ENCODE data around the gene BTN2A1. TPM values are rescaled to one million over a fixed set of nuclear protein-coding genes. Genes with fewer than 3 reads are reported as not detected.

The BTN2A1 gene
- total RNA-seq, 4 donors from 2014 or later, result 17.9 to 22.9 (median 21.4) TPM

- no peak overlapping the region for H3K4me3 ChIP-seq
- intact Hi-C loops (cut with DNase I), result no loop called here
- TF ChIP-seq EP300 (IDR thresholded peaks at IDR 0.05) (no peak), CTCF (IDR thresholded peaks at IDR 0.05) (no peak), POLR2AphosphoS5 (IDR thresholded peaks at IDR 0.05) (no peak), POLR2A (IDR thresholded peaks at IDR 0.05; ENCODE audit: low read depth) (no peak)
- no peak overlapping the region for H3K27ac ChIP-seq (replicated peaks in 1 of 4)
- no peaks in the 10 kb centered on the region for H3K9me3 ChIP-seq
- peaks cover 62 to 80% (median 76%) of the 10 kb centered on the region in 4 donors for H3K36me3 ChIP-seq
- DNase-seq (ENCODE audit: extremely low spot score), result no peak
- H3K27me3 ChIP-seq, result no peaks in the 10 kb centered on the region
- 89% methylated on average over 3 of the region's 3 CpGs for WGBS
- H3K4me1 ChIP-seq, result peaks cover 7 to 33% (median 26%) of the 10 kb centered on the region in 4 donors
These were observed 8.0 kb downstream of the BTN2A1 start for GRCh38 chr6:26465776-26466175.

GRCh38 chr6:26468829-26469228 lies 11.1 kb downstream of the BTN2A1 start:
- Histone ChIP-seq H3K9me3 (no peaks in the 10 kb centered on the region), H3K4me3 (no peak overlapping the region), H3K36me3 (peaks cover 51 to 57% (median 54%) of the 10 kb centered on the region in 4 donors), H3K4me1 (peaks cover 3 to 8% (median 7%) of the 10 kb centered on the region in 4 donors), H3K27me3 (no peaks in the 10 kb centered on the region), H3K27ac (replicated peaks in 1 of 4) (no peak overlapping the region)
- no peak for DNase-seq (ENCODE audit: extremely low spot score)
- 68% methylated on average over 2 of the region's 2 CpGs for WGBS
- TF ChIP-seq EP300 (IDR thresholded peaks at IDR 0.05), result no peak
- TF ChIP-seq POLR2AphosphoS5 (IDR thresholded peaks at IDR 0.05), result no peak
- no peak for TF ChIP-seq POLR2A (IDR thresholded peaks at IDR 0.05; ENCODE audit: low read depth)
- TF ChIP-seq CTCF (IDR thresholded peaks at IDR 0.05), result no peak
- intact Hi-C loops (cut with DNase I), result no loop called here

- no peaks in the 10 kb centered on the region for H3K9me3 ChIP-seq
- WGBS, result 86% methylated on average over 4 of the region's 4 CpGs
These were observed 12.9 kb downstream of the BTN2A1 start for GRCh38 chr6:26470643-26471042.

GRCh38 chr6:26471970-26472369 lies 14.2 kb downstream of the BTN2A1 start:
- H3K27ac ChIP-seq (replicated peaks in 1 of 4), result no peak overlapping the region
- H3K36me3 ChIP-seq, result peaks cover 19 to 26% (median 22%) of the 10 kb centered on the region in 4 donors
- H3K4me1 ChIP-seq, result peaks cover 15 to 26% (median 22%) of the 10 kb centered on the region in 4 donors
- no peak overlapping the region for H3K4me3 ChIP-seq
- H3K27me3 ChIP-seq, result no peaks in the 10 kb centered on the region
- intact Hi-C loops (cut with DNase I), result loop anchor here (5.0 kb wide), 1 partner anchor 50 kb away; no protein-coding TSS in a partner anchor
- no peak for TF ChIP-seq EP300 (IDR thresholded peaks at IDR 0.05)
- no peak for DNase-seq (ENCODE audit: extremely low spot score)
- no peaks in the 10 kb centered on the region for H3K9me3 ChIP-seq

More at GRCh38 chr6:26470643-26471042, 12.9 kb downstream of the BTN2A1 start:
- intact Hi-C loops (cut with DNase I), result loop anchor here (5.0 kb wide), 1 partner anchor 48 kb away; no protein-coding TSS in a partner anchor
- Histone ChIP-seq H3K4me3 (no peak overlapping the region), H3K27me3 (no peaks in the 10 kb centered on the region), H3K36me3 (peaks cover 33 to 39% (median 36%) of the 10 kb centered on the region in 4 donors), H3K4me1 (peaks cover 15 to 20% (median 17%) of the 10 kb centered on the region in 4 donors), H3K27ac (replicated peaks in 1 of 4) (no peak overlapping the region)
- TF ChIP-seq POLR2A (IDR thresholded peaks at IDR 0.05; ENCODE audit: low read depth) (no peak), POLR2AphosphoS5 (IDR thresholded peaks at IDR 0.05) (no peak), CTCF (IDR thresholded peaks at IDR 0.05) (no peak), EP300 (IDR thresholded peaks at IDR 0.05) (no peak)
- no peak for DNase-seq (ENCODE audit: extremely low spot score)

GRCh38 chr6:26472549-26473290 lies 15.0 kb downstream of the BTN2A1 start:
- intact Hi-C loops (cut with DNase I), result loop anchor here (5.0 kb wide), 1 partner anchor 50 kb away; no protein-coding TSS in a partner anchor
- Histone ChIP-seq H3K4me1 (peaks cover 15 to 26% (median 22%) of the 10 kb centered on the region in 4 donors), H3K4me3 (peak overlapping the region in 1 of 4 donors; percentile 55), H3K27me3 (no peaks in the 10 kb centered on the region), H3K27ac (replicated peaks in 1 of 4) (peak overlapping the region; percentile 89 to 94 (median 89)), H3K9me3 (no peaks in the 10 kb centered on the region), H3K36me3 (peaks cover 12 to 19% (median 15%) of the 10 kb centered on the region in 4 donors)
- TF ChIP-seq POLR2AphosphoS5 (IDR thresholded peaks at IDR 0.05), result no peak
- TF ChIP-seq EP300 (IDR thresholded peaks at IDR 0.05), result no peak
- no peak for TF ChIP-seq POLR2A (IDR thresholded peaks at IDR 0.05; ENCODE audit: low read depth)
- TF ChIP-seq CTCF (IDR thresholded peaks at IDR 0.05), result no peak
- WGBS, result 99% methylated on average over 4 of the region's 4 CpGs
- no peak for DNase-seq (ENCODE audit: extremely low spot score)
